ENCODE measurements around the gene LHPP.

The LHPP gene

DNA sequence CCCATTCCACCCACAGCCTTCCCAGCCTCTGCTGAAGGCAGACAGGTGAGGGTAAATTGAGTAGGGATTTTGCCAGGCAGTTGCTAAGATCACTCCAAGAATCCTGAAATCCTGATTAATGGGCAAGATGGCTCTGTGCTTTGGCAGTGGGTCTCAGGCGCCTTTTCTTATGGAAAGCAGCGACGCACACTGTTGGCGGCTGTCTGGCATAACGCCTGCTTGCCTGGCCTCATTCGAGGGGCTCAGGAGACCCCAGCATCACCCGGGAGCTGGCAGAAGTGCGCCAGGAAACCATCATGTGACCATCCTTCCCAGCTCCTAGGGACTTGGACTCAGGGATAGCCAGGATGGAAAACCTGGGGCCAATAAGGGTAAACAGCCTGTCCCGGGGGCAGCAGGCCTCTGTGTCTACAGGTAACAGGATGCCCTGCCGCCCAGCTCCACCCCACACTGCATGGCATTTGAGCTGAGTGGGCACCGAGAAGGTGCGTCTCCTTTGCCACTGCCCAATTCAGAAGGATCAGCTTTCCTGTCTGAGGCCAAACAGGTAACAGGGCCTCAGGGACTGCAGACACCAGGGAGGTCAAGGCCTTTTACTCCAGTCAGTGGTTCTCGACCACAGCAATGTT is 184.0 kb downstream of the LHPP start:
- no peak for DNase-seq (ENCODE audit: low spot score)

DNA sequence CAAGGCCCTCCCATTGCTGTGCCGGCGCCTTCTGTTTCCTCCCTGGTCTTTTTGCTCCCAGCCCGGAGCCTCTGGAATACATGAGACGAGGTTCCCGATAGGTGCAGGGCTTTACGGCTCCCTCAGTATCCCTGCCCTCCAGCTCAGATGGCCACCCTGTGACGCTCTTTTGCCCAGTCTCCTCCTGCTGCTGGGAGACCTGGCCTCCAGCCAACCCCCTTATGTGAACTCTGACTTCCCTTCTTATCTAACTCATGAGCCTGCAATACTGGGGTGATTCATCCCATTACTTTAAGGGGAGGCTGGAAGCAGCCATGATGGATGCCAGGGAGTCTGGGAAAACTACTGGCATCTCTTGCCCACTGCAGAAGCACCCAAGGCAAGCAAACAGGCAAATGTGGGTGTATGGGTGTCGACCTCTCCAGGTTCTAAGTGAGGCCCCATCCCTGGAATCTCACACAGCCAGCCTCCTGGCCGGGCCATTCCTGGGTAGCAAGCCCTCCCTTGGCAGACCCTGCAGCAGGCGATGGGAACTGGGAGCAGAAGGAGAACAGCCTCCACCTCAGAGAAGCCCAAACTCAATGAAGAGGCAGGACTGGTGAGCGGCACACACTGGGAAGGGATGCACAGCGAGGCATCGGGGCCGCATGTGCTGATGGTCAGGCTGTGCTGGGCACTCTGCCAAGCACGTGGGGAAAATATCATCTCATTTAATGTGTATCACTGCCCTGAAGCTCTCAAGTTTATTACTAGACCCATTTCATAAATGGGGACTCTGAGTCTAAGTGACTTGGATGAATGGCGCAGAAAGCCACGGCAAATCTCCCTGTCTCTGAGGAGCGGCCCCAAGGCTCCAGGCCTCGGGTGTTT is 185.1 kb downstream of the LHPP start:
- DNase-seq (ENCODE audit: low spot score) = peak; percentile 49

DNA sequence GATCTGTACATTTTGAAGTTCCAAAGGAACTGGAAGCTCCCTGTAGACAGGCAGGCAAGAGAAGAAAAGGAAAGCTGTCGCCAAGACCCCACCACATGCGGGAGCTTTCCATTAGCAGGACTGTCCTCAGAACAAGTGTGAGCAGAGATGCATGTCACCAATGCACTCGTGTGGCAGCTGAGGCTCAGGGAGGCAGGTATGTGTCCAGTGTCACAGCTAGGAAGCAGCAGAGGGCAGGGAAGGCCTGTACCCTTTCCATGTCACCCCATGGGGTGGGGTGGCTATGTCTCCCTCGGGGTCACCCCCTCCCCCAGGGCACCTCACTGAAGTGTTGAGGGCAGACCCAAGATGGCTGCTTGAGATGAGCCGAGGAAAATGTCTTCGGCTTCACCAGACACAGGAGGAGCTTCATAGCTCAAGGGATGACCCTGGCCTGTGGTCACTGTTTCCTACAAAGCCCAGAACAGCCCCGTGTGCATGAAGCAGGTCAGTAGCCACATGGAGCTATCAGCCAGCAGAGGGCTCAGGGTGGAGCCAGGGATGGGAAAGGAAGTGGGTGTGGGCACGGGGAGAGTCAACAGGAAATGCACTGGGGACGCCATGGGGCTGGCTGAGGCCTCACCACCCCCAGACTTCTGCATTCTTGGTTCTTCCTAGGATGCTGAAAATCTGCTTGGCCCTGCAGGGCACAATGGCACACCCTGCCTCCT is 186.0 kb downstream of the LHPP start:
- DNase-seq (ENCODE audit: low spot score) = no peak

DNA sequence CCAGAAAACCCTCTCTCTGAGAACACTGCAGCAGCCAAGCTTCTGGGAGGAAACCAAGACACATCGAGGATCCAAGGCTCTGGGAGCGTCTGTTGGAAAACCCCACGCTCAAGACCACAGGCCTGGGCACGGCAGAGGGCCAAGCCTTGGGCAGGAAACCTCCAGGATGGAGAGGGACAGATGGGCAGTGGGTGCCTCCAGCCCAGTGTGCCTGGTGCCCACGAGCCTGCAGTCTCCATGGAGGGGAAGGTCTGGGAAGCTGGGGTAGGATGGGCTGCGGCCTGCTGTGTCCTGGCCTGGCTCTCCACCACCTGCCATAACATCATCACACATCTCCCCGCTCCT is 186.5 kb downstream of the LHPP start:
- DNase-seq (ENCODE audit: low spot score) = no peak

DNA sequence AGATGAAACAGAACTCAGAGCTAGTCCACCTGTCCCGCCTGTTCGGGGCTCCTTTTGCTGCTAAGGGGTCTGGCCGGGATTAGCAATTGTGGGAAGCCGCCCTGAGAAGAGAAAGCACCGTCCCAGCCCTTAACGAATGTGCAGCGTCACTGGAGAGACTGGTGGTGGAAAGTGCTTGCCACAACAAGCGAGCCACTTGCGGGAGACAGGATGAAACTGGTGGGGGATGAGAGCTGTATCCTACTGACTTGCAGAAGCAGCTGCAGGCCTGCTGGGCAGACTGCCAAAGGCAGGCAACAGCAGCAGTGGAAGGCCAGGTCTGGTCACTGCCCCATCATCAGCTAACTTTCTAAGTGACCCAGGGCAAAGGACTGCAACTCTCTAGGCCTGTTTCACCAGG is 187.1 kb downstream of the LHPP start:
- peak; percentile 52 for DNase-seq (ENCODE audit: low spot score)

DNA sequence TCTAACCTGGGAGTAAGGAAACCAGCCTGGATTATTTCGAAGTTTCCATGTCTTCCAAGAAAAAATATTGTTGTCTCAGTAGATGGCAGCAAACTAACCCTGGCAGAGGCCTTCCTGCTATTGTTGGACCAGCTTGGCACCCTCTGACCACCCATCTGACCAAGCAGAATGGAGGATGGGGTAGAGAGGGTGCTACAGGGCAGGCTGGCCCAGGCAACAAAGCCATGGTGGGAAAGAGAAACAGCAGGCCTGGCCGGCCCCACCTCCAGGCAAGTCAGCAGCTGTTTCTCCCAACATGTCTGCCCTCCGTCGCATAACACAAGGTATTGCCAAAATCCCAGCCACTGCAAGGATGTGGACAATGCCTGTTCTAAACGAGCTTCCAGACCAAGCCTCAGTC is 187.6 kb downstream of the LHPP start:
- no peak for DNase-seq (ENCODE audit: low spot score)

DNA sequence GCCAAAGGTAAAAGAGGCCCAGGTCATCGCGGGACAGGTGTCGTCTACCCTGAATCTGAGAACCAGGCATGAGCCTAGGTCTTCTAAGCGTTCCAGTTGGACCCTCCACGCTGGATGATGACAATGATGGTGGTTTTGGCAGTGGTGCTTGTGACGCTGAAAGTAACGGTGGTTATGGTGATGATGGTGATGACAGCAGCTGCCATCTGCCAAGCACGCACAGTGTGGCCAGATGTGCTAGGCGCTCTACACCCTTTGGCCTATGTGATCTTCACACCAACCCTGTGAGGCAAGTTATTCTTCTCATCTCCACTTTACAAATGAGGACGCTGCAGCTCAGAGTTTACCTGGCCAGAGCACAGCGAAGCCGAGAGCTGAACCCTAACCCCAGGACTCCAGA is 188.6 kb downstream of the LHPP start:
- DNase-seq (ENCODE audit: low spot score) = no peak

DNA sequence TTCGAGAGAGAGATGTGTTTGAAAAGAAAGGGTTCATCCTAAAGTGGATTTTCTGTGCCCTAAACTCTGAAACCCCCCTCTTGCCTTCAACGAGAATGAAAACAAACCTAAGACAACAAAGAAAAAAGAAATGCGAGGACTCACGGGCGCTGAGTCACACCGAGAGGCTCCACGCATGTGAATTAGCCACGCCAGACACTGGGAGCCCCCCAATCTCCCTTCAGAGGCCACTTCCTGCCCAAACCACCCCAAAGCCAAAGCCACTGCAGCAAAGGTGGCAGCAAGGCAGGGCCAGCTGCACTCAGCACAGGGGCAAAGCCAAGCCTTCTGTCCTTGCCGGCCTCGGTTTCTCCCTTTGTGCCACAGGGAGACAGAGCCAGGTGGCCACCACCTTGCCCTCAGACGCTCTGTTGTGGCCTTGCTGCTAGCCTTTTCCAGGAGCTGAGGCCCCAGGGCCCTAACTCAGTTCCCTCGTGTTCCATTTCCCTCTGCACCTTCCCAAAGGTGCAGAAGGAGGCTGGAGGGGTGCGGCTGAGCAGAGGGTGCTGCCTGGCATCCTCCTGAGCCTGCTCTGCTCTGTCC is 189.3 kb downstream of the LHPP start:
- DNase-seq (ENCODE audit: low spot score) = no peak

DNA sequence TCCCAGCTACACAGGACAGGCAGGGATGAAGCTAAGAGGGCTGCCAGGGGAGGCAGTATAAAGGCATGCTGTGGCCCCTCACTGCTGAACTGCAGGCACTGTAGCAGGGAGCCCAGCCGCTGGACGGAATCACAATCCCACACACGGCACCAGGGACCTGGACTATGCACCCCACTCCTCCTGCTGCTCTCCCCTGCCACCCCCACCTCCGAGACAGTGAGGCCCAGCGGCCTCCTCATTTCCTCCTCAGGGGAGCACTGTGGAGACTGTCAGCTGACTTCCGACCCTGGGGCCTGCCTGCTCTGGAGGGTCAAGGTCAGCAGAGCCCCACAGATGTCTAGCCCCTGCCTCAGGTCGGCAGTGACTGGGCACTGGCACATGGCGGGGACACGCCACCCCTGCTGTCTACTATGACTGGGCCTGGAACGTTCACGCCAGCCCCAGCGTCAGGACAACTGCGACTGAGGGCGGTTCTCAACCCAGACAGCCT is 189.8 kb downstream of the LHPP start:
- no peak for DNase-seq (ENCODE audit: low spot score)

DNA sequence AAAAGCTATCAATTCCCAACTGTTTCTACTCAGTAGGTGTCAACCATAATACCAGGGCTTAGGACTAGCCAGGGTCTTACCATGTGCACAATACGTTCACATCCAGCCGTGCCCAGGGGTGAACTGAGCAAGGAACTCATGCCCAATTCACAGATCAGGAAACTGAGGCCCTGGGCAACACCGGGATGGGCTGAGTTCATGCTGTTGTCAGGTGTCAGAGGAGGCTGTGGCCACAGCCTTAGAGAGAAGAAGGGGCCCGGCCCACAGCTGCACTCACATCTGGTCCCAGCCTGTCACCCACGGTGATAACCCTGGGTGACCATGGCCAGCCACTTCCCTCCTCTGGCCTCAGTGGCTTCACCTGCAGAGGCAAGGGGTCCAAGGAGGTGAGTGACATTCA is 190.6 kb downstream of the LHPP start:
- DNase-seq (ENCODE audit: low spot score) = no peak

DNA sequence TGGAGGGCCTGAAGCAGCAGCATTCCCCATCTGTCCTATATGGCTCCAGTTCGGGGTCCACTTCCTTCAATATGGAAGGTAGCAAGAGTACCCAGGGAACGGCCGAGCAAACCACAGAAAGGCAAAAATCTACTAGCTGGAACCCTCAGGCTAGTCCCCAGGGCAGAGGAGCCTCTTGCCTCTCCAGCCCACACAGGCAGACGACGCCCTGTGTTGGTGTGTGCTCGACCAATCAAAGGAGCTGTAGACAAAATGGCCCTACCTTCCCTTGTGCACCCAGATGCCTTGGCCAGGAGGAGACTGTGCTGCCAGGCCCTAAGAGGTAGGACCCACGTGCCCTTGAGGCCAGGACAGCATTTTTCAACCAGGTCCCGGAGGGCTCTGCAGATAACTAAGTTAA is 191.1 kb downstream of the LHPP start:
- DNase-seq (ENCODE audit: low spot score) = no peak

DNA sequence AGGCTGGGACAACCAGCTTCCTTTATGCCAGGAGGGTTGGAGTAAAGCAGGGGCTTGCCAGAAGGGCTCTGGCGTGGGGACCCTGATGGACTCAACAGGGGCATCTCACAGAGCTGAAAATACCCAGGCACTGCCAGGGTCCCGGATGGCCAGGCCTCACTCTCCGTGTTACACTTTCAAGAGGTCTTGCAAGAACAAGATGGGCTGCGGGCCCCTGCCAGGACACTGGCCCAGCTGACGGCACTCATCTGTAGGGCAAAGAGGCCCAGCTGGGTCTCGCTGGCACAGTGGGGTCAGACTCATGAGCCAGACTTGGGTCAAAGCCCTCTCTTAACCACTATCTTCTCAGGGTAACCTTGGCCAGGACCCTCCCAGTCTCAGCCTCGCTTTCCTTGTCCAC is 191.7 kb downstream of the LHPP start:
- DNase-seq (ENCODE audit: low spot score) = no peak

DNA sequence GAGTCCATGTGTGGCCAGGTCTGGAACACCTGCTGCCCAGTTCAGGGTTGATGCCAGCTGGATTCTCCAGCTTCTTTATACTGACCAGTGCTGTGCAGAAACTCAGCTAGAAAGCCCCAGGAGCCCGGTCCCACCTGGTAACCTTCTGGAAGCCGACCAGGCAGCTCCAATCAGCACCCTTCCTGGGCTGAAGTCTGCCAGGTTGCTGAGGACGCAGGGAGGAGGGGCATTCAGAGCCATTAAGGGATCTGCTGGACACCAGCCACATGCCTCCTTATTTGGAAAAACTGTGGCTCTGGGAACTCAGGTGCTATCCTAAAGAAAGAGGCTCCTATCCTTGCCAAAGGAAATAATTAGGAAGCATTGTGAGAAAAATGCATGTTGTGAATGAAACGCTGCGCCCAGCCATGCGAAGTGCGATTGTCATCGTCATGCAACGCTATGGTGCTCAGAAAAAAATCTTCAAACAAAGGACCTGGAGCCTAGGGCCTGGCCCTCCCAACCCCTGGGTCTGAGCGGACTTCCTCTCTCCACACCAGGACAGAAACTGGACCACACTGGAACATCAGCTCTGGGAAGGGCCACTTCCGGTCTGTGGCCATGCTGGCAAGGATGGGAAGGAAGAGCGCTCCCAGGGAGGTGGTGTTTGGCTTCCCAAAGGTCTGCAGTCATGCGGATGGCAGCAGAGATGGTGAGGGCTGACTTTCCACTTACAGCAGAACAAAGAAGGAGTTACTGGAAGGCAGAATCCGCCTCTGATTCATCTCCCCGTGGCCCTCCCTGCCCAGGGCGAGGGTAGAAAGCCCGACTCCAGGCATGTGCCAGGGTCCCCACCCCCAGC is 192.4 kb downstream of the LHPP start:
- DNase-seq (ENCODE audit: low spot score) = no peak

DNA sequence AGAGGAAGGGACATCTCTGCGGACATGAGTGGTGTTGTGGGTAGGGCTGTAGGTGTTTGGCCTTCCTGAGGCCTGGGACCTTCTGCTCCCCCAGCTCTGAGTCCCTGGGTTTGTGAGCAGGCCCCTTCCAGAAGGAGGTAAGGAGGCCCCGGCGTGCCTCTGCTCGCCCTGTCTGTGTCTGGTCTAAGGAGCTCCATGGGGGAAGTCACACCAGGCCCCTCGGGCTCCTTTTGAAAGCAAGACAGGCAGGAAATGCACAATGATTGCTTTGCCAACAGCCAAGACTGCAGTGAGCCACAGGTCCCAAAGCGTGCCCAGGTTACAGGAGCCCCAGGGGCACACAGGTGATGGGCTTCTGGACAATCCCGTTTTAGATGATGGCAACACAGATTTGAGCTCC is 193.1 kb downstream of the LHPP start:
- DNase-seq (ENCODE audit: low spot score) = no peak

DNA sequence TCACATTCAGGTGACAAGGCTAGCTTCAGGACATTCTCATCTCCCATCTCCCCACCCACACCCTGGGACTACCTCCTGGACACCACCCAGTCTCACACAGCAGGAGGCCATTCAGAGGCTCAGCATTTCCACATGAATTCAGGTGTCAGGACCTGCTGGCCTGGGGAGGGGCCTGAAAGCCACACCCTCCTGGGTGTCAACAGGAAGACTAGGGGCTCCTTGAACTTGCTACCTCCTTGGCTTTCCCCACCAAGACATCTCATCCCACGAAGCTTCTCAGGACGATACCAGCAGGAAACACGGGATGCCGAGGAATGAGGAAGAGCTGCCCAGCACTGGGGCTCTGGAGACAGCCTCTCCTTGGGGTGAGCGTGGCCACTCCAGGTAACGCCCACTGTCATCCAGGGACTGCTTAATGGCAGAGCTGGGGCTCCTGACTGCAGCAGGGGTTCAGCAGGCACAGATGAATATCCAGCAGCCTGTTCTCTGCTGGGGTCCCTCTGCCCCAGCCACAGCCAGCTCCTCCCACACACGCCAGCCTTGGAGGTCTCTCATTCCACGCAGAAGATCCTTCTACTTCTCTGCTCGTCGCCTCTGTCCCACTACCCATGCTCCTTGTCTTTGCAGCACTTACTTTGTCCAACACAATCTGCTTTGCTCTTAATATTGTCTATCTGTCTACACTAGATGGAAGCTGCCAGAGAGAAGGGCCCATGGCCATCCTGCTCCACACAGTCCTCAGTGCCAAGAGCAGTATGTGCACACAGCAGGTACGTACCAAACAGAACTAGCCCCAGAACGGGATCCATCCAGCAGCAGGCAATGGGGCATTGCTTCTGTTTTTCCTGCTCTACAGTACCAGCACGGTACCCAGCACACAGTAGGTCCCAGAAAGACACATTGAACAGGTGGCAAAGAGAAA is 193.8 kb downstream of the LHPP start:
- no peak for DNase-seq (ENCODE audit: low spot score)

DNA sequence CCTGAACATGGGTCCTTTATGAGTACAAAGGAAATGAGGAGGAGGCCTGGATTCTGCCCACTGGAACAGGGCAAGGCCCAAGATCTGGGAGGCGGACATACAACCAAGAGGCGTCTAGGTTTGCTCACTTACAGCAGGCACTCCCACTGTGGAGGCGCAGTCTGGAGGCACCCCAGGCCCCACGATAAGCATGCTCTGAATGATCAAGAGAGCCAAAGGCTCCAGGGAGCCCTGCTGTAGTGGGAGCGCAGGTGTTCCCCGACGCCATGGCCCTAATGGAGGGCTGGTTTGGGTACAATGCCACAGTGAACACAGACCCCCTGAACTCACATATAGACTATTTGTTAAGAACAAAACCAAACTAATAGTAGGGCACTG is 194.5 kb downstream of the LHPP start:
- DNase-seq (ENCODE audit: low spot score) = no peak

DNA sequence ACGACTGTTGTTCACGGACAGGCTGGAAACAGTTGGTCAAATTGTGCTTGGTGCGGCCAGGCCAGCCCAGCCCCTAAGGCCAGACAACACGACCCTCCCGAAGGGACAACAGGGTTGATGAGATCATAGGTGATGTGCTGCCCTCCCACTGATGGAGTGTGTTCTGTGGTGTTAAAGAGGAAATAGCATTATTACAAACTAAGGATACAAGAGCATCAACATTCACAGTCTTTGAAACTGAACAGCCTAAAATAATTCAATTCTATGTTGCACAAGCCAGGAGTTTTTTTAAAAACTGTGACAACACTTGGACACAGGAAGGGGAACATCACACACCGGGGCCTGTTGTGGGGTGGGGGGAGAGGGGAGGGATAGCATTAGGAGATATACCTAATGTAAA is 194.9 kb downstream of the LHPP start:
- DNase-seq (ENCODE audit: low spot score) = no peak

DNA sequence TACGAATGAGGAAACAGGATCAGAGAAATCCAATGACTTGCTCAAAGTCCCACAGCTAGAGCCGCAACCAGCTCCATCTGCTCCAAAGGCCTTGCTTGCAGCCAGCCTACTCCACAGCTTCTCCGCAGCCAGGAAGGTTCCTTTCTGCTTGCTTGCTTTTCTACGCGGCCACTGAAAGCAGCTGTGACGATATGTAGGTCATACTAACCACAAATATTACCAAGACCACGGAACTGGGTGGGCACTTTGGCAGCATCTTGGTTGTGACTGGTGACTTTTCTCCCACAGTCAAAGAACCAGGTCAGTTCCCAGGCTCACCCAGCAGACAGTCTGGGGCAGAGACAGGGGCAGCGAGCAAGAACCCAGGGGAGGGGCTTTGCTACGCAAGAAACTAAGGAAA is 196.2 kb downstream of the LHPP start:
- no peak for DNase-seq (ENCODE audit: low spot score)

DNA sequence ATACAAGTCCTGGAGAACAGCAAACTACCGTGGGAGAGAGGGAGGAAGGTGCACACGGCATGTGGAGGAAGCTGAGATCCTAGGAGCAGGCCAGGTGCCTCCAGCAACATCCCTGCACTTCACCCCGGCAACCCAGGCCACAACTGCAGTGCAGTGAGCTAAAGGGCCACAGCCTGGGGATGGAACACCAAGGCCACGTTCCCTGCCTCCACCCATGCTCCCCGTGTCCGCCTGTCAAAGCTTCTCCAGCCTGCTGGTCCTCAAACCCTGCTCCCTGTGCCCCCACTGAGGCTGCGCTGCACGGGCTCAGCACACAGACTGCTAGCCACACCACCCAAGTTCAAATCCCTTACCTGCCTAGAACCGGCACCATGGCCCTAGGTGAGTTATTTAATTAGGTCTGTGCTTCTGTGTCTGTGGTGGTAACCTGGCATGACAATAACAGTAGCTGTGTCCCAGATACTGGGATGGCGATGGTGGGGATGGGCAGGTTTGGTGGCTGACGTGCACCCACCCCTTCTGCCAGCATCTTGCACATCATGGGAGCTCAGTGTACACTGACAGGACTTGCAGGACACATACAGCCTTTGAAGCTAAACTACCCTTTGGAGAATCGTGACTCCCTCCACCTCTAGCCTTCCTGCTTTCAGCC is 197.1 kb downstream of the LHPP start:
- no peak for DNase-seq (ENCODE audit: low spot score)

DNA sequence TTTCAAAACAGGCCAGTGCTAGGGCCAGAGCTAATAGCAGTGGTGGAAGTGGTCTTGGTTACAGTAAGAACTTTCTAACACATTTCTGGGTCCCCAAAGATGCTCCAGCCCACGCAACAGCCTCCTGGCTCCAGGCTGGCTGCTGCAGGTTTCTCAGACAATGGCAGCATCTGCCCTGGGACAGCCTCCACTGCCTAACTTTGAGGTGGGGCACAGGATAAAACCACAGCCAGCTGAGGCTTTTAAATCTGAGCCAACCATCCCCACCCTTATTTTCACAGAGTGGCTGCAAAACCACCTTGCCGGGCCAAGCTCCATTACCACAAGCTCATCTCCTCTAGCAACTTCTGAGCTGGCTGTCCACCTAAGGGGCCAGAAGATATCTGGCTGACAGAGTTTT is 197.8 kb downstream of the LHPP start:
- DNase-seq (ENCODE audit: low spot score) = no peak
